ENCODE measurements around the gene ATR. TPM values are rescaled to one million over a fixed set of nuclear protein-coding genes. Genes with fewer than 3 reads are reported as not detected.
A peak's percentile ranks its signal among the peaks of the same experiment; 100 is the strongest.

Gene ATR
- polyA plus RNA-seq, 2 of the 4 experiments (the other 2 are of a cell fraction): 13.9 to 36.2 TPM

- Histone ChIP-seq H3K4me3 (no peak overlapping the region), H3K9me3 (no peaks in the 10 kb centered on the region), H3K4me2 (no peak overlapping the region), H3K27ac (no peak overlapping the region), H3K4me1 (no peaks in the 10 kb centered on the region)
- TF ChIP-seq NFE2L2 (conservative IDR thresholded peaks at IDR 0.05; ENCODE audit: low read length) (no peak), FOXS1 (CRISPR knock-in tag; IDR thresholded peaks at IDR 0.05) (no peak), BCL3 (IDR thresholded peaks at IDR 0.05) (no peak), NR3C1 (IDR thresholded peaks at IDR 0.05) (no peak), RFX5 (IDR thresholded peaks at IDR 0.05) (no peak), MYC (IDR thresholded peaks at IDR 0.05; ENCODE audit: borderline replicate concordance, low read length) (no peak), EHF (CRISPR knock-in tag; IDR thresholded peaks at IDR 0.05) (no peak), MAFK (IDR thresholded peaks at IDR 0.05; ENCODE audit: partially characterized antibody) (no peak)
- no peak for FAIRE-seq
- ATAC-seq: peak in 1 of 2 experiments; percentile 33; a peak in 2 of 6 replicates
- ChIA-PET CTCF (interaction anchor here (2.5 kb wide), 1 partner anchor 17 kb away, joined by 8 read pairs; no protein-coding TSS in a partner anchor), POLR2A (no interaction called here)
- DNase-seq (ENCODE audit: low read depth in 1 of 2, low spot score in 1 of 2): no peak
- 95% methylated on average over 21 of the region's 21 CpGs for WGBS (ENCODE audit: missing lambda C conversion rate)
These were observed 10.0 kb downstream of the ATR start for GRCh38 chr3:142568393-142569017.

GRCh38 chr3:142566096-142566495 lies 12.4 kb downstream of the ATR start:
- CTCF ChIA-PET: interaction anchor here (0.5 kb wide), 1 partner anchor 68 kb away, joined by 3 read pairs; no protein-coding TSS in a partner anchor
- POLR2A ChIA-PET: interaction anchor here (0.7 kb wide), 1 partner anchor 13 kb away, joined by 12 read pairs; the partner anchor contains the start of gene ATR
- ATAC-seq: no peak
- Histone ChIP-seq H3K4me3 (no peak overlapping the region), H3K9me3 (no peaks in the 10 kb centered on the region), H3K4me1 (no peaks in the 10 kb centered on the region), H3K27ac (no peak overlapping the region), H3K4me2 (no peak overlapping the region)
- 86% methylated on average over 3 of the region's 3 CpGs for WGBS (ENCODE audit: missing lambda C conversion rate)
- TF ChIP-seq CTCF (IDR thresholded peaks at IDR 0.05): no peak
- no peak for TF ChIP-seq HES2 (IDR thresholded peaks at IDR 0.05)
- TF ChIP-seq PHF8 (IDR thresholded peaks at IDR 0.05; ENCODE audit: borderline replicate concordance, low read depth): no peak
- no peak for TF ChIP-seq HOXB5 (CRISPR knock-in tag; IDR thresholded peaks at IDR 0.05)
- TF ChIP-seq HDAC2 (IDR thresholded peaks at IDR 0.05): no peak
- TF ChIP-seq TP53 (CRISPR knock-in tag; IDR thresholded peaks at IDR 0.05): no peak
- no peak for TF ChIP-seq CHD4 (IDR thresholded peaks at IDR 0.05; ENCODE audit: borderline replicate concordance)
- no peak for TF ChIP-seq FOSB (CRISPR knock-in tag; IDR thresholded peaks at IDR 0.05)
- no peak for TF ChIP-seq JUN (IDR thresholded peaks at IDR 0.05)
- no peak for TF ChIP-seq USF2 (IDR thresholded peaks at IDR 0.05)
- TF ChIP-seq TFCP2L1 (CRISPR knock-in tag; IDR thresholded peaks at IDR 0.05): no peak
- TF ChIP-seq MYC (IDR thresholded peaks at IDR 0.05; ENCODE audit: borderline replicate concordance, low read length): no peak
- TF ChIP-seq RFX5 (IDR thresholded peaks at IDR 0.05): no peak
- TF ChIP-seq BCL3 (IDR thresholded peaks at IDR 0.05): no peak
- TF ChIP-seq POLR2A (IDR thresholded peaks at IDR 0.05; ENCODE audit: low read length): no peak
- no peak for TF ChIP-seq HOXB13 (CRISPR knock-in tag; IDR thresholded peaks at IDR 0.05; ENCODE audit: low read depth)
- no peak for TF ChIP-seq PBX3 (IDR thresholded peaks at IDR 0.05)
- TF ChIP-seq NFE2L2 (conservative IDR thresholded peaks at IDR 0.05; ENCODE audit: low read length): no peak
- no peak for FAIRE-seq
- no peak for DNase-seq (ENCODE audit: low read depth in 1 of 2, low spot score in 1 of 2)
